Measurements from ENCODE around the gene SEC14L1.

The SEC14L1 gene

DNA sequence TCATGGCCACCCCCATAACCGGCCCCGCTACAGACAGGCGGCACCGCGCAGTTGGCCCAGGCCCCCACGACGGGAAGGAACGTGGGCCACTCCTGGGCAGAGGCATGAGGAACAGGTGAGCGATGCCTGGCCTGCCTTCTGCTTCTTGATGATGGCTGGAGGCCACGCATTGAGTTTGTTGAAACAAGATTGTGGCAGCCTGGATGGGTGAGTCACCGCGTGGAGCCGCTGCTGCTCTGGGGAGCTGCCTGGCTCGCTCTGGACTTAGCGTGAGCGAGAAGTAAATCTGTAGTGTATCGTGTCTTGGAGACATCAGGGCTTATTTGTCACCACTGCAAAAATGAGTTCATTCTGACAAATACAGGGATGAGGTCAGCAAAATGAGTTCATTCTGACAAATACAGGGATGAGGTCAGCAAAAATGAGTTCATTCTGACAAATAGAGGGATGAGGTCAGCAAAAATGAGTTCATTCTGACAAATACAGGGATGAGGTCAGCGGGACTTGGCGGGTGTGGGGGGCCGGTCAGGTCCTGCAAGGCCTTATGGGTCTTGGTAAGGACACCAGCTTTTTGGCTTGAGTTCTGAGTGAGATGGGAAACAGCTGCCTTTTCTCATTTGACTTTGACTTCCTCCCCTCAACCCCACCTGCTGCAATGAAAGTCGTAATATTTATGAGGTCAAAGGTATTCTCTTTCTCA, 93.0 kb downstream of the SEC14L1 start (continued):
- peak; percentile 86 for TF ChIP-seq ZBTB17 (tag by site-specific recombination; IDR thresholded peaks at IDR 0.05)
- TF ChIP-seq ZNF677 (tag by site-specific recombination; IDR thresholded peaks at IDR 0.05): no peak
- TF ChIP-seq, protein P1, sequence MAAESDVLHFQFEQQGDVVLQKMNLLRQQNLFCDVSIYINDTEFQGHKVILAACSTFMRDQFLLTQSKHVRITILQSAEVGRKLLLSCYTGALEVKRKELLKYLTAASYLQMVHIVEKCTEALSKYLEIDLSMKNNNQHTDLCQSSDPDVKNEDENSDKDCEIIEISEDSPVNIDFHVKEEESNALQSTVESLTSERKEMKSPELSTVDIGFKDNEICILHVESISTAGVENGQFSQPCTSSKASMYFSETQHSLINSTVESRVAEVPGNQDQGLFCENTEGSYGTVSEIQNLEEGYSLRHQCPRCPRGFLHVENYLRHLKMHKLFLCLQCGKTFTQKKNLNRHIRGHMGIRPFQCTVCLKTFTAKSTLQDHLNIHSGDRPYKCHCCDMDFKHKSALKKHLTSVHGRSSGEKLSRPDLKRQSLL (tag by site-specific recombination; IDR thresholded peaks at IDR 0.05): 0 out of 2 replicates have a peak, but pooled peaks have one; percentile 63
- peak; percentile 98 for TF ChIP-seq ZNF391 (tag by site-specific recombination; IDR thresholded peaks at IDR 0.05; ENCODE audit: borderline replicate concordance, low read depth)
- TF ChIP-seq ZNF350 (tag by site-specific recombination; IDR thresholded peaks at IDR 0.05): peak; percentile 74; the same call in 1 of the 2 replicates
- TF ChIP-seq, protein P2, sequence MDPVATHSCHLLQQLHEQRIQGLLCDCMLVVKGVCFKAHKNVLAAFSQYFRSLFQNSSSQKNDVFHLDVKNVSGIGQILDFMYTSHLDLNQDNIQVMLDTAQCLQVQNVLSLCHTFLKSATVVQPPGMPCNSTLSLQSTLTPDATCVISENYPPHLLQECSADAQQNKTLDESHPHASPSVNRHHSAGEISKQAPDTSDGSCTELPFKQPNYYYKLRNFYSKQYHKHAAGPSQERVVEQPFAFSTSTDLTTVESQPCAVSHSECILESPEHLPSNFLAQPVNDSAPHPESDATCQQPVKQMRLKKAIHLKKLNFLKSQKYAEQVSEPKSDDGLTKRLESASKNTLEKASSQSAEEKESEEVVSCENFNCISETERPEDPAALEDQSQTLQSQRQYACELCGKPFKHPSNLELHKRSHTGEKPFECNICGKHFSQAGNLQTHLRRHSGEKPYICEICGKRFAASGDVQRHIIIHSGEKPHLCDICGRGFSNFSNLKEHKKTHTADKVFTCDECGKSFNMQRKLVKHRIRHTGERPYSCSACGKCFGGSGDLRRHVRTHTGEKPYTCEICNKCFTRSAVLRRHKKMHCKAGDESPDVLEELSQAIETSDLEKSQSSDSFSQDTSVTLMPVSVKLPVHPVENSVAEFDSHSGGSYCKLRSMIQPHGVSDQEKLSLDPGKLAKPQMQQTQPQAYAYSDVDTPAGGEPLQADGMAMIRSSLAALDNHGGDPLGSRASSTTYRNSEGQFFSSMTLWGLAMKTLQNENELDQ (tag by site-specific recombination; IDR thresholded peaks at IDR 0.05; ENCODE audit: low read depth): no peak
- TF ChIP-seq KLF7 (tag by site-specific recombination; IDR thresholded peaks at IDR 0.05; ENCODE audit: borderline replicate concordance): peak; percentile 38; the same call in 1 of the 2 replicates
- peak; percentile 87 for TF ChIP-seq ZNF571 (tag by site-specific recombination; IDR thresholded peaks at IDR 0.05)
- 0 out of 2 replicates have a peak, but pooled peaks have one; percentile 35 for TF ChIP-seq ZFHX2 (tag by site-specific recombination; conservative IDR thresholded peaks at IDR 0.05)
- TF ChIP-seq GLI4 (tag by site-specific recombination; IDR thresholded peaks at IDR 0.05): 0 out of 2 replicates have a peak, but pooled peaks have one; percentile 45
- peak; percentile 11; the same call in 1 of the 2 replicates for TF ChIP-seq ZNF302 (tag by site-specific recombination; IDR thresholded peaks at IDR 0.05; ENCODE audit: low read depth)
- TF ChIP-seq ZNF2 (tag by site-specific recombination; IDR thresholded peaks at IDR 0.05): no peak
- no peak for TF ChIP-seq ZNF549 (tag by site-specific recombination; IDR thresholded peaks at IDR 0.05)
- no peak for TF ChIP-seq ZNF747 (tag by site-specific recombination; IDR thresholded peaks at IDR 0.05)
- no peak for TF ChIP-seq ZIC2 (tag by site-specific recombination; IDR thresholded peaks at IDR 0.05)
- TF ChIP-seq, protein P3, sequence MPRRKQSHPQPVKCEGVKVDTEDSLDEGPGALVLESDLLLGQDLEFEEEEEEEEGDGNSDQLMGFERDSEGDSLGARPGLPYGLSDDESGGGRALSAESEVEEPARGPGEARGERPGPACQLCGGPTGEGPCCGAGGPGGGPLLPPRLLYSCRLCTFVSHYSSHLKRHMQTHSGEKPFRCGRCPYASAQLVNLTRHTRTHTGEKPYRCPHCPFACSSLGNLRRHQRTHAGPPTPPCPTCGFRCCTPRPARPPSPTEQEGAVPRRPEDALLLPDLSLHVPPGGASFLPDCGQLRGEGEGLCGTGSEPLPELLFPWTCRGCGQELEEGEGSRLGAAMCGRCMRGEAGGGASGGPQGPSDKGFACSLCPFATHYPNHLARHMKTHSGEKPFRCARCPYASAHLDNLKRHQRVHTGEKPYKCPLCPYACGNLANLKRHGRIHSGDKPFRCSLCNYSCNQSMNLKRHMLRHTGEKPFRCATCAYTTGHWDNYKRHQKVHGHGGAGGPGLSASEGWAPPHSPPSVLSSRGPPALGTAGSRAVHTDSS (tag by site-specific recombination; IDR thresholded peaks at IDR 0.05): no peak
- no peak for TF ChIP-seq ZNF585B (tag by site-specific recombination; IDR thresholded peaks at IDR 0.05)
- TF ChIP-seq, protein P4, sequence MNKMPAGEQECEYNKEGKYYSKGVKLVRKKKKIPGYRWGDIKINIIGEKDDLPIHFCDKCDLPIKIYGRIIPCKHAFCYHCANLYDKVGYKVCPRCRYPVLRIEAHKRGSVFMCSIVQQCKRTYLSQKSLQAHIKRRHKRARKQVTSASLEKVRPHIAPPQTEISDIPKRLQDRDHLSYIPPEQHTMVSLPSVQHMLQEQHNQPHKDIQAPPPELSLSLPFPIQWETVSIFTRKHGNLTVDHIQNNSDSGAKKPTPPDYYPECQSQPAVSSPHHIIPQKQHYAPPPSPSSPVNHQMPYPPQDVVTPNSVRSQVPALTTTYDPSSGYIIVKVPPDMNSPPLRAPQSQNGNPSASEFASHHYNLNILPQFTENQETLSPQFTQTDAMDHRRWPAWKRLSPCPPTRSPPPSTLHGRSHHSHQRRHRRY (tag by site-specific recombination; IDR thresholded peaks at IDR 0.05): no peak
- no peak for TF ChIP-seq ZNF776 (tag by site-specific recombination; IDR thresholded peaks at IDR 0.05; ENCODE audit: borderline replicate concordance)
- peak; percentile 98 for TF ChIP-seq SALL2 (tag by site-specific recombination; IDR thresholded peaks at IDR 0.05; ENCODE audit: borderline replicate concordance)
- peak; percentile 85 for TF ChIP-seq SCRT2 (tag by site-specific recombination; IDR thresholded peaks at IDR 0.05)
- no peak for TF ChIP-seq ZNF266 (tag by site-specific recombination; IDR thresholded peaks at IDR 0.05; ENCODE audit: low read depth)
- TF ChIP-seq PRDM1 (tag by site-specific recombination; IDR thresholded peaks at IDR 0.05): no peak
- peak; percentile 57; the same call in 1 of the 2 replicates for TF ChIP-seq ZNF404 (tag by site-specific recombination; IDR thresholded peaks at IDR 0.05)
- TF ChIP-seq ZNF623 (tag by site-specific recombination; IDR thresholded peaks at IDR 0.05): peak; percentile 71
- TF ChIP-seq, protein P5, sequence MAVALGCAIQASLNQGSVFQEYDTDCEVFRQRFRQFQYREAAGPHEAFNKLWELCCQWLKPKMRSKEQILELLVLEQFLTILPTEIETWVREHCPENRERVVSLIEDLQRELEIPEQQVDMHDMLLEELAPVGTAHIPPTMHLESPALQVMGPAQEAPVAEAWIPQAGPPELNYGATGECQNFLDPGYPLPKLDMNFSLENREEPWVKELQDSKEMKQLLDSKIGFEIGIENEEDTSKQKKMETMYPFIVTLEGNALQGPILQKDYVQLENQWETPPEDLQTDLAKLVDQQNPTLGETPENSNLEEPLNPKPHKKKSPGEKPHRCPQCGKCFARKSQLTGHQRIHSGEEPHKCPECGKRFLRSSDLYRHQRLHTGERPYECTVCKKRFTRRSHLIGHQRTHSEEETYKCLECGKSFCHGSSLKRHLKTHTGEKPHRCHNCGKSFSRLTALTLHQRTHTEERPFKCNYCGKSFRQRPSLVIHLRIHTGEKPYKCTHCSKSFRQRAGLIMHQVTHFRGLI (tag by site-specific recombination; IDR thresholded peaks at IDR 0.05): 0 out of 2 replicates have a peak, but pooled peaks have one; percentile 27
- peak; percentile 49; the same call in 1 of the 2 replicates for TF ChIP-seq ZBTB20 (tag by site-specific recombination; IDR thresholded peaks at IDR 0.05)
- TF ChIP-seq ZNF174 (tag by site-specific recombination; IDR thresholded peaks at IDR 0.05): peak; percentile 95
- no peak for TF ChIP-seq YY1 (tag by site-specific recombination; IDR thresholded peaks at IDR 0.05)
- peak; percentile 92 for TF ChIP-seq BCL11A (tag by site-specific recombination; IDR thresholded peaks at IDR 0.05; ENCODE audit: low read depth)
- TF ChIP-seq ZNF596 (tag by site-specific recombination; IDR thresholded peaks at IDR 0.05): no peak
